Measurements from ENCODE around the gene PCLO. TPM values are rescaled to one million over a fixed set of nuclear protein-coding genes. Genes with fewer than 3 reads are reported as not detected.

Gene PCLO
- total and polyA plus RNA-seq, 2 of the 8 experiments (the other 6 are each of a cell fraction or from before 2014, with no cell fraction given) = 1.5 to 3.2 TPM

DNA sequence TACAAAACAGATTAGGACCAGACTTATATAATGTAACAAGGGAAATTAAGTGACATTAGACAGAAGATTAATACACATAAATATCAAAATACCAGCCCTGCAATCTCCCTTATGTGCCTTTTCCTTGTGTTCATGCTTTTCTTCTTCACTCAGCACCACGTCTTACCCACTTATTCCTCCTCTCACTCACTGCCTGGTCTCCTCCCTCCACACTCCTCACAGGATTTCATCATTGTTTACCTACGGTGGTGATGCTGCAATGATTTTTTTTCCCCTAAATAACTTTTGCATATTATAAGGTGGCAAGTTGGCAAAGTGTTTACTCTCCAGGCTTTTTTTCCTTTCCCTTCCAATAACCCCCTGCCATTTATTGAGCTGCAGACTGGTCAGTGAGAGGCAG lies 203.2 kb downstream of the PCLO start:
- CTCF ChIA-PET (ENCODE audit: partially characterized antibody) = no interaction called here
- FAIRE-seq = no peak
- WGBS, 2 experiments (ENCODE audit: extremely low coverage in 1 of 2, insufficient coverage in 1 of 2, insufficient read length in 1 of 2, insufficient replicate concordance in 2 of 2, low coverage in 1 of 2, low lambda C conversion rate in 2 of 2, missing lambda C conversion rate in 1 of 2) = 93% methylated on average over 2 of the region's 2 CpGs; no CpG with 5 or more reads in 1 of the 2 experiments

More for the DNA sequence above, 203.2 kb downstream of the PCLO start:
- no peaks in the 10 kb centered on the region for H3K27me3 ChIP-seq (replicated peaks in 1 of 4; ENCODE audit: control insufficient read depth in 3 of 4, extremely low read depth in 1 of 4, insufficient read depth in 3 of 4, low read length in 3 of 4)
- H4K5ac ChIP-seq (ENCODE audit: insufficient read length, low read depth, low read length) = no peak overlapping the region
- no peaks in the 10 kb centered on the region; a peak in 1 of 8 replicates for H3K36me3 ChIP-seq (ENCODE audit: control insufficient read depth in 2 of 4, insufficient read depth in 4 of 4, low read length in 3 of 4)
- no peak overlapping the region for H3K18ac ChIP-seq (ENCODE audit: extremely low read depth, low read length)
- POLR2A ChIA-PET (ENCODE audit: partially characterized antibody) = no interaction called here
- H2BK5ac ChIP-seq (ENCODE audit: low read depth, low read length) = no peak overlapping the region
- DNase-seq (ENCODE audit: low read depth in 1 of 2, low spot score in 2 of 2) = no peak
- H2BK120ac ChIP-seq (replicated peaks; ENCODE audit: low read depth, low read length) = no peak overlapping the region
- TF ChIP-seq ATF2 (IDR thresholded peaks at IDR 0.05; ENCODE audit: low read length) (no peak), NRF1 (IDR thresholded peaks at IDR 0.05; ENCODE audit: low read depth, low read length) (no peak), POLR2A (IDR thresholded peaks at IDR 0.05; ENCODE audit: control extremely low read depth in 1 of 2, low read depth in 2 of 2, low read length in 2 of 2) (no peak), MAFK (IDR thresholded peaks at IDR 0.05; ENCODE audit: low read depth, low read length) (no peak), KDM4A (IDR thresholded peaks at IDR 0.05; ENCODE audit: low read depth, low read length, severe bottlenecking) (no peak), PHF8 (conservative IDR thresholded peaks at IDR 0.05; ENCODE audit: low read depth, low read length) (no peak), RBBP5 (IDR thresholded peaks at IDR 0.05; ENCODE audit: borderline replicate concordance, low read depth, low read length) (no peak), RFX5 (IDR thresholded peaks at IDR 0.05; ENCODE audit: borderline replicate concordance, low read depth, low read length) (no peak), NANOG (IDR thresholded peaks at IDR 0.05; ENCODE audit: insufficient read depth, low read depth, low read length, poor library complexity, severe bottlenecking) (no peak), YY1 (IDR thresholded peaks at IDR 0.05; ENCODE audit: low read depth, low read length) (no peak), ATF3 (IDR thresholded peaks at IDR 0.05; ENCODE audit: insufficient read depth, low read depth, low read length) (no peak)
- TF ChIP-seq, protein P1, sequence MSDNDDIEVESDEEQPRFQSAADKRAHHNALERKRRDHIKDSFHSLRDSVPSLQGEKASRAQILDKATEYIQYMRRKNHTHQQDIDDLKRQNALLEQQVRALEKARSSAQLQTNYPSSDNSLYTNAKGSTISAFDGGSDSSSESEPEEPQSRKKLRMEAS (IDR thresholded peaks at IDR 0.05) = no peak
- no peak overlapping the region for H2BK12ac ChIP-seq (ENCODE audit: low read depth, low read length)
- no peaks in the 10 kb centered on the region for H3K4me1 ChIP-seq (replicated peaks in 1 of 4; ENCODE audit: control insufficient read depth in 3 of 4, insufficient read depth in 4 of 4, low read length in 3 of 4)
- H2AK5ac ChIP-seq (ENCODE audit: low read depth, low read length) = no peak overlapping the region
- no peaks in the 10 kb centered on the region for H3K79me1 ChIP-seq (ENCODE audit: low read depth, low read length)
- no peaks in the 10 kb centered on the region; the same call in 1 of the 2 replicates for H3K23me2 ChIP-seq (ENCODE audit: low read depth, low read length)
- H3K9ac ChIP-seq (replicated peaks in 1 of 4; ENCODE audit: extremely low read depth in 1 of 4, low read depth in 3 of 4, low read length in 3 of 4) = no peak overlapping the region
- no peak overlapping the region for H2BK15ac ChIP-seq (ENCODE audit: low read length)
- no peaks in the 10 kb centered on the region for H3K79me2 ChIP-seq (ENCODE audit: control insufficient read depth in 1 of 2, insufficient read depth in 2 of 2, low read length in 2 of 2)
- H3K23ac ChIP-seq (ENCODE audit: insufficient read length) = no peak overlapping the region
- H3K4me3 ChIP-seq (ENCODE audit: extremely low read depth in 1 of 4, insufficient read depth in 2 of 4, low read depth in 3 of 4, low read length in 4 of 4) = no peak overlapping the region
- H3K27ac ChIP-seq (ENCODE audit: low read depth, low read length) = no peak overlapping the region
- no peak overlapping the region for H4K8ac ChIP-seq (ENCODE audit: extremely low read depth, insufficient read depth, low read length)
- H3K9me3 ChIP-seq (ENCODE audit: insufficient read depth in 2 of 2, low read depth in 1 of 2, low read length in 1 of 2) = no peaks in the 10 kb centered on the region
- no peak overlapping the region for H2BK20ac ChIP-seq (ENCODE audit: low read length)
- no peak overlapping the region for H3K4me2 ChIP-seq (ENCODE audit: insufficient read depth in 1 of 2, low read depth in 2 of 2, low read length in 2 of 2)
- no peak overlapping the region for H4K91ac ChIP-seq (replicated peaks; ENCODE audit: insufficient read length, low read length)
- no peak overlapping the region for H3K4ac ChIP-seq (replicated peaks; ENCODE audit: insufficient read length, low read depth, low read length)
- no peak overlapping the region for H3K56ac ChIP-seq (replicated peaks; ENCODE audit: insufficient read length, low read depth, low read length)
- H4K20me1 ChIP-seq (replicated peaks in 1 of 2; ENCODE audit: control insufficient read depth in 1 of 2, insufficient read depth in 2 of 2, low read length in 2 of 2) = no peaks in the 10 kb centered on the region
- no peak overlapping the region for H2AFZ ChIP-seq (ENCODE audit: low read length)
- H3K14ac ChIP-seq (ENCODE audit: insufficient read length) = no peak overlapping the region
